ENCODE measurements around the gene CLEC2A. TPM values are rescaled to one million over a fixed set of nuclear protein-coding genes. Genes with fewer than 3 reads are reported as not detected.
"Not testable (repeated sequence)": the region's sequence is repeated elsewhere in the genome, so short reads cannot be mapped to it uniquely, and the experiment has no call there.

Gene CLEC2A
- polyA plus RNA-seq, 2 of the 4 experiments (the other 2 are of a cell fraction), result not detected

DNA sequence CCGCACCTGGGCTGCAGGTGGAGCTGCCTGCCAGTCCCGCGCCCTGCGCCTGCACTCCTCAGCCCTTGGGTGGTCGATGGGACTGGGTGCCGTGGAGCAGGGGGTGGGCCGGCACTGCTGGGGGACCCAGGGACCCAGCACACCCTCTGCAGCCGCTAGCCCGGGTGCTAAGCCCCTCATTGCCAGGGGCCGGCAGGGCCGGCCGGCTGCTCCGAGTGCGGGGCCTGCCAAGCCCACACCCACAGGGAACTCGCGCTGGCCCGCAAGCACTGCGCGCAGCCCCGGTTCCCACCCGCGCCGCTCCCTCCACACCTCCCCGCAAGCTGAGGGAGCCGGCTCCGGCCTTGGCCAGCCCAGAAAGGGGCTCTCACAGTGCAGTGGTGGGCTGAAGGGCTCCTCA is 56.0 kb downstream of the CLEC2A start:
- H3K4me1 ChIP-seq; H3K4me3 ChIP-seq; H3K27ac ChIP-seq; FAIRE-seq; POLR2A ChIA-PET; DNase-seq (ENCODE audit: low read depth in 1 of 2, low spot score in 1 of 2); CTCF ChIA-PET; ATAC-seq; H3K4me2 ChIP-seq; H3K9me3 ChIP-seq: not testable (repeated sequence)
- WGBS (ENCODE audit: missing lambda C conversion rate), result 88% methylated on average over 17 of the region's 26 CpGs

GRCh38 chr12:9872742-9873141 is 59.4 kb downstream of the CLEC2A start:
- Histone ChIP-seq H3K4me1 (no peaks in the 10 kb centered on the region), H3K4me3 (no peak overlapping the region), H3K4me2 (no peak overlapping the region), H3K9me3 (no peaks in the 10 kb centered on the region), H3K27ac (no peak overlapping the region)
- CTCF ChIA-PET, result no interaction called here
- TF ChIP-seq HEYL (CRISPR knock-in tag; IDR thresholded peaks at IDR 0.05) (no peak), RCOR1 (IDR thresholded peaks at IDR 0.05; ENCODE audit: low read depth, low read length) (no peak), FOSL2 (IDR thresholded peaks at IDR 0.05) (no peak), FOSL2 (CRISPR knock-in tag; IDR thresholded peaks at IDR 0.05) (no peak), CHD2 (IDR thresholded peaks at IDR 0.05; ENCODE audit: low read length, partially characterized antibody) (no peak), KDM1A (IDR thresholded peaks at IDR 0.05; ENCODE audit: low read depth) (no peak), RARB (CRISPR knock-in tag; IDR thresholded peaks at IDR 0.05) (no peak), MYC (IDR thresholded peaks at IDR 0.05; ENCODE audit: borderline replicate concordance, low read length) (no peak), HMGXB4 (CRISPR knock-in tag; IDR thresholded peaks at IDR 0.05; ENCODE audit: borderline replicate concordance) (no peak), GATA3 (IDR thresholded peaks at IDR 0.05; ENCODE audit: borderline replicate concordance) (no peak), E2F6 (IDR thresholded peaks at IDR 0.05; ENCODE audit: borderline replicate concordance, low read depth) (no peak), ATOH8 (CRISPR knock-in tag; IDR thresholded peaks at IDR 0.05; ENCODE audit: low read depth) (no peak), MAFK (IDR thresholded peaks at IDR 0.05; ENCODE audit: partially characterized antibody) (no peak), EHMT2 (IDR thresholded peaks at IDR 0.05; ENCODE audit: low read depth) (no peak)
- POLR2A ChIA-PET, result no interaction called here
- FAIRE-seq (no peak), DNase-seq (ENCODE audit: low read depth in 1 of 2, low spot score in 1 of 2) (no peak), ATAC-seq (no peak)
- 85% methylated on average over 11 of the region's 11 CpGs for WGBS (ENCODE audit: missing lambda C conversion rate)

GRCh38 chr12:9872162-9872561 is 60.0 kb downstream of the CLEC2A start:
- H3K4me1 ChIP-seq, result no peaks in the 10 kb centered on the region
- no peaks in the 10 kb centered on the region for H3K9me3 ChIP-seq
- DNase-seq (ENCODE audit: low read depth in 1 of 2, low spot score in 1 of 2) (no peak), FAIRE-seq (no peak), ATAC-seq (peak in 1 of 2 experiments; percentile 30; a peak in 1 of 6 replicates)
- no peak overlapping the region for H3K4me2 ChIP-seq
- no peak for TF ChIP-seq POLR2AphosphoS2 (conservative IDR thresholded peaks at IDR 0.05; ENCODE audit: low read length)
- no peak for TF ChIP-seq CHD2 (IDR thresholded peaks at IDR 0.05; ENCODE audit: low read length, partially characterized antibody)
- no peak for TF ChIP-seq PBX3 (IDR thresholded peaks at IDR 0.05)
- no peak overlapping the region for H3K4me3 ChIP-seq
- H3K27ac ChIP-seq, result no peak overlapping the region
- CTCF ChIA-PET, result no interaction called here
- 80% methylated on average over 3 of the region's 3 CpGs for WGBS (ENCODE audit: missing lambda C conversion rate)
- POLR2A ChIA-PET, result no interaction called here
